OCI-LY3 (cell line): ENCODE measurements around the gene ACTR10.

Source experiments
- H2AFZ ChIP-seq: fragments of 200-600, 300-600 bp; shearing (Covaris generic); 2 replicates; pipeline ENCODE4 v1.6.0; 2014; ENCODE audit warnings: antibody characterized with exemption, low read depth, low read length
- H3K27ac ChIP-seq: fragments of 200-600, 300-600 bp; sonication (generic); 2 replicates; pipeline ENCODE4 v1.5.1; 2014; ENCODE audit warnings: mild to moderate bottlenecking, low read length, moderate library complexity, mixed read lengths
- H3K27me3 ChIP-seq: fragments of 200-600, 300-600 bp; sonication (generic); 2 replicates; pipeline ENCODE4 v1.6.1; 2014; ENCODE audit warnings: low read depth, low read length, mixed read lengths
- H3K36me3 ChIP-seq: fragments of 200-600, 300-600 bp; sonication (generic); replicated peaks from 2 replicates; pipeline ENCODE3; 2014; ENCODE audit warnings: low read depth, low read length, mixed read lengths
- H3K4me1 ChIP-seq: fragments of 300-600, 200-600 bp; sonication (generic); 2 replicates; pipeline ENCODE4 v1.6.1; 2014; ENCODE audit warnings: low read length, mixed read lengths
- H3K4me2 ChIP-seq: fragments of 200-600, 300-600 bp; sonication (generic); 2 replicates; pipeline ENCODE4 v1.6.1; 2014; ENCODE audit warnings: low read length, mixed read lengths
- H3K4me3 ChIP-seq: fragments of 300-600, 200-600 bp; sonication (generic); 2 replicates; pipeline ENCODE4 v1.5.1; 2014; ENCODE audit warnings: antibody characterized with exemption, mild to moderate bottlenecking, low read length, moderate library complexity
- H3K79me2 ChIP-seq: fragments of 300-600, 200-600 bp; shearing (Covaris generic); 2 replicates; pipeline ENCODE4 v1.6.1; 2014; ENCODE audit warnings: mild to moderate bottlenecking, low read length, mixed read lengths
- H3K9ac ChIP-seq: fragments of 300-600, 200-600 bp; shearing (Covaris generic); 2 replicates; pipeline ENCODE4 v1.6.0; 2014; ENCODE audit warnings: mild to moderate bottlenecking, low read length, moderate library complexity
- H3K9me3 ChIP-seq: fragments of 200-600, 300-600 bp; shearing (Covaris generic); 2 replicates; pipeline ENCODE4 v1.6.1; 2014; ENCODE audit warnings: low read length, mixed read lengths; ENCODE audit not compliant: insufficient read depth
- H4K20me1 ChIP-seq: fragments of 200-600, 300-600 bp; sonication (generic); 2 replicates; pipeline ENCODE4 v1.6.1; 2016; ENCODE audit warnings: low read length, mixed read lengths; ENCODE audit not compliant: insufficient read depth
- EZH2phosphoT487 ChIP-seq: fragments of 200-600 bp; shearing (Covaris generic); IDR thresholded peaks from 2 replicates; pipeline ENCODE4 v1.6.1; 2018; ENCODE audit warnings: antibody characterized with exemption, mixed run types, low read depth
- TF ChIP-seq, protein P1 (sequence below): fragments of 200-600, 300-600 bp; sonication (generic); IDR thresholded peaks from 2 replicates; pipeline ENCODE4 v1.5.1; 2014; ENCODE audit warnings: antibody characterized with exemption, low read length, low read depth

Gene ACTR10

GRCh38 chr14:58160561-58160960, 39.4 kb upstream of the ACTR10 start:
- Histone ChIP-seq H3K4me3 (no peak overlapping the region), H3K4me2 (no peak overlapping the region), H3K9ac (no peak overlapping the region), H3K79me2 (no peaks in the 10 kb centered on the region), H3K27me3 (peaks cover 7% of the 10 kb centered on the region; the same call in 1 of the 2 replicates), H3K9me3 (no peaks in the 10 kb centered on the region), H4K20me1 (no peaks in the 10 kb centered on the region), H3K4me1 (no peaks in the 10 kb centered on the region), H3K27ac (no peak overlapping the region), H3K36me3 (no peaks in the 10 kb centered on the region), H2AFZ (no peak overlapping the region)
- TF ChIP-seq, protein P1, sequence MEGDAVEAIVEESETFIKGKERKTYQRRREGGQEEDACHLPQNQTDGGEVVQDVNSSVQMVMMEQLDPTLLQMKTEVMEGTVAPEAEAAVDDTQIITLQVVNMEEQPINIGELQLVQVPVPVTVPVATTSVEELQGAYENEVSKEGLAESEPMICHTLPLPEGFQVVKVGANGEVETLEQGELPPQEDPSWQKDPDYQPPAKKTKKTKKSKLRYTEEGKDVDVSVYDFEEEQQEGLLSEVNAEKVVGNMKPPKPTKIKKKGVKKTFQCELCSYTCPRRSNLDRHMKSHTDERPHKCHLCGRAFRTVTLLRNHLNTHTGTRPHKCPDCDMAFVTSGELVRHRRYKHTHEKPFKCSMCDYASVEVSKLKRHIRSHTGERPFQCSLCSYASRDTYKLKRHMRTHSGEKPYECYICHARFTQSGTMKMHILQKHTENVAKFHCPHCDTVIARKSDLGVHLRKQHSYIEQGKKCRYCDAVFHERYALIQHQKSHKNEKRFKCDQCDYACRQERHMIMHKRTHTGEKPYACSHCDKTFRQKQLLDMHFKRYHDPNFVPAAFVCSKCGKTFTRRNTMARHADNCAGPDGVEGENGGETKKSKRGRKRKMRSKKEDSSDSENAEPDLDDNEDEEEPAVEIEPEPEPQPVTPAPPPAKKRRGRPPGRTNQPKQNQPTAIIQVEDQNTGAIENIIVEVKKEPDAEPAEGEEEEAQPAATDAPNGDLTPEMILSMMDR, result no peak
- no peak for TF ChIP-seq EZH2phosphoT487

- Histone ChIP-seq H4K20me1 (no peaks in the 10 kb centered on the region), H3K27ac (no peak overlapping the region), H2AFZ (peak overlapping the region; percentile 77), H3K4me2 (peak overlapping the region; percentile 36; the same call in 1 of the 2 replicates), H3K9ac (no peak overlapping the region), H3K4me3 (no peak overlapping the region), H3K36me3 (no peaks in the 10 kb centered on the region), H3K9me3 (no peaks in the 10 kb centered on the region), H3K27me3 (no peaks in the 10 kb centered on the region), H3K4me1 (peaks cover 6% of the 10 kb centered on the region; the same call in 1 of the 2 replicates), H3K79me2 (no peaks in the 10 kb centered on the region)
- TF ChIP-seq EZH2phosphoT487, result no peak
- TF ChIP-seq, protein P1, result peak; percentile 93
These were observed 33.7 kb upstream of the ACTR10 start for GRCh38 chr14:58166005-58166983.

DNA sequence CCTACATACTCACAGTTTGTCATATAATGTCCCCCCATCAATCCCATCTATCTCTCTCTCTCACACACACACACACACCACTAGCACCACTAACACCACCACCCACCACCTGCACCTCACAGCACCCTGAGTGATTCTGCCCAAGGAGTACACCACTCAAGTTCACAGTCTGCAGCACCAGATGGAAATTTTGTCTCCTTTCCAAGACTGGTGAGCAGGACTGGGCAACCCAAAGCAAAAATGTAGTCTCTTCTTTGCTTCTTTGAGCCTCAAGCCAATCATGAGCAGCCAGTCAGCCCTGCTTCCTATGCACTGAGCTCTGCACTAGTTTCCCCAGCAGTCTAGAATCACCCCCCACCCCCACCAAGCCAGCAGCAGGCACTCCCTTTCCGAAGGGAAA, 32.9 kb upstream of the ACTR10 start:
- Histone ChIP-seq H2AFZ (no peak overlapping the region), H3K27me3 (no peaks in the 10 kb centered on the region), H3K9ac (no peak overlapping the region), H3K9me3 (no peaks in the 10 kb centered on the region), H3K79me2 (no peaks in the 10 kb centered on the region), H3K4me2 (no peak overlapping the region), H4K20me1 (no peaks in the 10 kb centered on the region), H3K27ac (no peak overlapping the region), H3K4me3 (no peak overlapping the region), H3K36me3 (no peaks in the 10 kb centered on the region), H3K4me1 (peaks cover 8% of the 10 kb centered on the region; the same call in 1 of the 2 replicates)
- TF ChIP-seq, protein P1, result no peak
- TF ChIP-seq EZH2phosphoT487, result no peak

- no peaks in the 10 kb centered on the region for H3K9me3 ChIP-seq
- H3K79me2 ChIP-seq, result no peaks in the 10 kb centered on the region
- peaks cover 8% of the 10 kb centered on the region; the same call in 1 of the 2 replicates for H3K4me1 ChIP-seq
- no peak overlapping the region for H3K4me3 ChIP-seq
- no peak overlapping the region for H2AFZ ChIP-seq
- no peak overlapping the region for H3K9ac ChIP-seq
- H3K4me2 ChIP-seq, result no peak overlapping the region
- TF ChIP-seq, protein P1, result no peak
- no peak for TF ChIP-seq EZH2phosphoT487
- H4K20me1 ChIP-seq, result no peaks in the 10 kb centered on the region
- H3K27ac ChIP-seq, result no peak overlapping the region
- H3K36me3 ChIP-seq, result no peaks in the 10 kb centered on the region
- no peaks in the 10 kb centered on the region for H3K27me3 ChIP-seq
These were observed 32.1 kb upstream of the ACTR10 start for GRCh38 chr14:58167891-58168290.
